HFF-Myc (cell line): ENCODE data around the gene KIF18B.
A peak's percentile ranks its signal among the peaks of the same experiment; 100 is the strongest.

Experiments
- DNase-seq: peaks from one replicate; pipeline ENCODE4 v3.0.0-alpha.2; 2011; ENCODE audit warnings: low read depth; ENCODE audit errors: extremely low read depth
- H3K4me3 ChIP-seq: replicated peaks from 2 replicates; pipeline ENCODE4 v1.5.1; 2011; ENCODE audit warnings: low read depth, mild to moderate bottlenecking, control low read depth, low read length
- CTCF ChIP-seq: IDR thresholded peaks from 2 replicates; pipeline ENCODE4 v1.5.1; 2012; ENCODE audit warnings: mild to moderate bottlenecking, low read depth, low read length, control low read depth; ENCODE audit errors: missing control alignments

The KIF18B gene

GRCh38 chr17:44988044-44988942 lies 40.7 kb upstream of the KIF18B start:
- no peak overlapping the region for H3K4me3 ChIP-seq
- DNase-seq: no peak
- TF ChIP-seq CTCF: no peak

GRCh38 chr17:44983563-44983962 lies 36.0 kb upstream of the KIF18B start:
- H3K4me3 ChIP-seq: no peak overlapping the region
- DNase-seq: no peak
- TF ChIP-seq CTCF: no peak

- H3K4me3 ChIP-seq: no peak overlapping the region
- no peak for DNase-seq
- TF ChIP-seq CTCF: no peak
These were observed 34.6 kb upstream of the KIF18B start for GRCh38 chr17:44982113-44982702.

GRCh38 chr17:44981221-44981968 lies 33.8 kb upstream of the KIF18B start:
- H3K4me3 ChIP-seq: no peak overlapping the region
- TF ChIP-seq CTCF: no peak
- peak; percentile 21 for DNase-seq

- TF ChIP-seq CTCF: no peak
- H3K4me3 ChIP-seq: no peak overlapping the region
- no peak for DNase-seq
These were observed 31.9 kb upstream of the KIF18B start for GRCh38 chr17:44979426-44979995.

- no peak overlapping the region for H3K4me3 ChIP-seq
- no peak for DNase-seq
- no peak for TF ChIP-seq CTCF
These were observed 31.2 kb upstream of the KIF18B start for GRCh38 chr17:44978807-44979206.
